Ishikawa (cell line): Measurements from ENCODE around the gene XRCC3.

Source experiments
- CEBPB ChIP-seq: IDR thresholded peaks from 2 replicates; pipeline ENCODE4 v1.6.1; 2012
- CREB1 ChIP-seq: IDR thresholded peaks from 2 replicates; pipeline ENCODE4 v1.6.1; 2012; ENCODE audit warnings: low read depth
- EGR1 ChIP-seq: IDR thresholded peaks from 2 replicates; pipeline ENCODE4 v1.6.1; 2012
- EP300 ChIP-seq: IDR thresholded peaks from 2 replicates; pipeline ENCODE4 v1.6.1; 2012; ENCODE audit warnings: borderline replicate concordance
- FOXM1 ChIP-seq: IDR thresholded peaks from 2 replicates; pipeline ENCODE4 v1.6.1; 2012; ENCODE audit warnings: low read depth, borderline replicate concordance
- NFIC ChIP-seq: IDR thresholded peaks from 2 replicates; pipeline ENCODE4 v1.6.1; 2012
- RAD21 ChIP-seq: IDR thresholded peaks from 2 replicates; pipeline ENCODE4 v1.6.1; 2012; ENCODE audit warnings: low read depth
- TAF1 ChIP-seq: IDR thresholded peaks from 2 replicates; pipeline ENCODE4 v1.6.1; 2012; ENCODE audit warnings: low read depth, mild to moderate bottlenecking
- TCF12 ChIP-seq: IDR thresholded peaks from 2 replicates; pipeline ENCODE4 v1.6.1; 2012; ENCODE audit warnings: low read depth
- TEAD4 ChIP-seq: IDR thresholded peaks from 2 replicates; pipeline ENCODE4 v1.6.1; 2012
- YY1 ChIP-seq: IDR thresholded peaks from 2 replicates; pipeline ENCODE4 v1.6.1; 2012; ENCODE audit warnings: low read depth
- ZBTB7A ChIP-seq: IDR thresholded peaks from 2 replicates; pipeline ENCODE4 v1.6.1; 2012; ENCODE audit warnings: low read depth
- TF ChIP-seq, protein P1 (sequence below): IDR thresholded peaks from 2 replicates; pipeline ENCODE4 v1.6.1; 2012
- TF ChIP-seq, protein P2 (sequence below): IDR thresholded peaks from 2 replicates; pipeline ENCODE4 v1.6.1; 2012; ENCODE audit warnings: low read depth, mild to moderate bottlenecking
- TF ChIP-seq, protein P3 (sequence below): IDR thresholded peaks from 2 replicates; pipeline ENCODE4 v1.6.1; 2012

XRCC3 gene

DNA sequence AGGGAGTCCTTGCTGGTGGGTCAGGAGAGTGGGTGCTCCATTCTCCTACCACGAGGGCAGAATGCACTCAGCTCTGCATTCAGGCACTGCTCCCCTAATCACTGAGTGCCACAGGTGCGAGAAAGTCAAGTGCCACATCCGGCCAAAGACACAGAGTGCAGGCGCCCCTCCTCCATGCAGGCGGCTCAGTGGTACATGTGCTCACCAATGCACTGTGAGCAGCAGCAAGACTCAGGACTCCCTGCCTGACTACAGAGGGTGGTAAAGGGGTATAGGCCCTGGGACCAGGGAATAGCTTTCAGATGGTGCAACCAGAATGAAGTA, 33.2 kb upstream of the XRCC3 start:
- no peak for TF ChIP-seq TAF1

DNA sequence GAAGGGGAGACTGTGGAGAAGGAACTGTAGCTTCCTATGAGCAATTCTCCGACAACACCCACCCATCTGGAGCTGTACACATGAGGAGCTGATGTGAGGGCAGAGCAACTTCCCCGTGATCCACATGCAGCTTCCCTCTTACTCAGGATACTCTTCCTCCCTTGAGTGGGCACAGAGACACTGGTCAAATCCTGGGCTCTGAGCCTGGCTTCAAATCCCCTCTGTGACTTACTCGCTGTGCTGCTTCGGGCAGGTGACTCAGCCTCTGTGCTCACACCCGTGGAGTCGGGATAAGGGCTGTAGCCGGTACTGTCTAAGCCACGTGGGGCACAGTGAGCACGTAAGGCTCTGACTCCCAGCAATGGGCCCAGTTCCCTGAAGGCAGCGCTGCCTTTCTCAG, 31.4 kb upstream of the XRCC3 start:
- TF ChIP-seq TEAD4 (no peak), FOXM1 (no peak), EP300 (no peak), CREB1 (no peak), YY1 (no peak), TAF1 (no peak)
- TF ChIP-seq, protein P1, sequence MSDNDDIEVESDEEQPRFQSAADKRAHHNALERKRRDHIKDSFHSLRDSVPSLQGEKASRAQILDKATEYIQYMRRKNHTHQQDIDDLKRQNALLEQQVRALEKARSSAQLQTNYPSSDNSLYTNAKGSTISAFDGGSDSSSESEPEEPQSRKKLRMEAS: no peak
- TF ChIP-seq, protein P2, sequence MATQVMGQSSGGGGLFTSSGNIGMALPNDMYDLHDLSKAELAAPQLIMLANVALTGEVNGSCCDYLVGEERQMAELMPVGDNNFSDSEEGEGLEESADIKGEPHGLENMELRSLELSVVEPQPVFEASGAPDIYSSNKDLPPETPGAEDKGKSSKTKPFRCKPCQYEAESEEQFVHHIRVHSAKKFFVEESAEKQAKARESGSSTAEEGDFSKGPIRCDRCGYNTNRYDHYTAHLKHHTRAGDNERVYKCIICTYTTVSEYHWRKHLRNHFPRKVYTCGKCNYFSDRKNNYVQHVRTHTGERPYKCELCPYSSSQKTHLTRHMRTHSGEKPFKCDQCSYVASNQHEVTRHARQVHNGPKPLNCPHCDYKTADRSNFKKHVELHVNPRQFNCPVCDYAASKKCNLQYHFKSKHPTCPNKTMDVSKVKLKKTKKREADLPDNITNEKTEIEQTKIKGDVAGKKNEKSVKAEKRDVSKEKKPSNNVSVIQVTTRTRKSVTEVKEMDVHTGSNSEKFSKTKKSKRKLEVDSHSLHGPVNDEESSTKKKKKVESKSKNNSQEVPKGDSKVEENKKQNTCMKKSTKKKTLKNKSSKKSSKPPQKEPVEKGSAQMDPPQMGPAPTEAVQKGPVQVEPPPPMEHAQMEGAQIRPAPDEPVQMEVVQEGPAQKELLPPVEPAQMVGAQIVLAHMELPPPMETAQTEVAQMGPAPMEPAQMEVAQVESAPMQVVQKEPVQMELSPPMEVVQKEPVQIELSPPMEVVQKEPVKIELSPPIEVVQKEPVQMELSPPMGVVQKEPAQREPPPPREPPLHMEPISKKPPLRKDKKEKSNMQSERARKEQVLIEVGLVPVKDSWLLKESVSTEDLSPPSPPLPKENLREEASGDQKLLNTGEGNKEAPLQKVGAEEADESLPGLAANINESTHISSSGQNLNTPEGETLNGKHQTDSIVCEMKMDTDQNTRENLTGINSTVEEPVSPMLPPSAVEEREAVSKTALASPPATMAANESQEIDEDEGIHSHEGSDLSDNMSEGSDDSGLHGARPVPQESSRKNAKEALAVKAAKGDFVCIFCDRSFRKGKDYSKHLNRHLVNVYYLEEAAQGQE: no peak

DNA sequence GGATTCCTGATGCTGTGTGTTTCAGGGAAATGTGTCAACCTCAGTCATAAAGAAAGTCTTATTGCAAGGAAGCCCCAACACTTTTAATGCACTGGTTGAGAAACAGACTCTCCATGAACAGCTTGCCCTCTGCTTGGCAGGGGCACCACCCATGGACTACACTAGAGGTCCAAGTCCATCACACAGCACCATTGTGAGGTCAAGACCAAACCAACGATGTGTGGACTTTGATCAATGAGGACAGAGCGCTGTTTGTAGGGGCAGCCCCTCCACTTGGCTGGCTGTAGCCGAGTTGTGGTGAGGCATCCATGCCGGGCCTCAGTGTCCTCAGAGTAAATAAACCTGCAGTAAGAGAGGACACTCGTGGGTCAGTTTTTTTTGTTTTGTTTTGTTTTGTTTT, 30.2 kb upstream of the XRCC3 start:
- no peak for TF ChIP-seq RAD21
- TF ChIP-seq CEBPB: no peak
- TF ChIP-seq, protein P1: no peak
- no peak for TF ChIP-seq TCF12
- no peak for TF ChIP-seq EGR1
- TF ChIP-seq FOXM1: no peak
- no peak for TF ChIP-seq EP300
- no peak for TF ChIP-seq TAF1
- TF ChIP-seq, protein P3, sequence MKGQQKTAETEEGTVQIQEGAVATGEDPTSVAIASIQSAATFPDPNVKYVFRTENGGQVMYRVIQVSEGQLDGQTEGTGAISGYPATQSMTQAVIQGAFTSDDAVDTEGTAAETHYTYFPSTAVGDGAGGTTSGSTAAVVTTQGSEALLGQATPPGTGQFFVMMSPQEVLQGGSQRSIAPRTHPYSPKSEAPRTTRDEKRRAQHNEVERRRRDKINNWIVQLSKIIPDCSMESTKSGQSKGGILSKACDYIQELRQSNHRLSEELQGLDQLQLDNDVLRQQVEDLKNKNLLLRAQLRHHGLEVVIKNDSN: no peak
- TF ChIP-seq CREB1: no peak
- TF ChIP-seq, protein P2: no peak
- no peak for TF ChIP-seq ZBTB7A
- no peak for TF ChIP-seq NFIC
- TF ChIP-seq YY1: no peak
- no peak for TF ChIP-seq TEAD4

DNA sequence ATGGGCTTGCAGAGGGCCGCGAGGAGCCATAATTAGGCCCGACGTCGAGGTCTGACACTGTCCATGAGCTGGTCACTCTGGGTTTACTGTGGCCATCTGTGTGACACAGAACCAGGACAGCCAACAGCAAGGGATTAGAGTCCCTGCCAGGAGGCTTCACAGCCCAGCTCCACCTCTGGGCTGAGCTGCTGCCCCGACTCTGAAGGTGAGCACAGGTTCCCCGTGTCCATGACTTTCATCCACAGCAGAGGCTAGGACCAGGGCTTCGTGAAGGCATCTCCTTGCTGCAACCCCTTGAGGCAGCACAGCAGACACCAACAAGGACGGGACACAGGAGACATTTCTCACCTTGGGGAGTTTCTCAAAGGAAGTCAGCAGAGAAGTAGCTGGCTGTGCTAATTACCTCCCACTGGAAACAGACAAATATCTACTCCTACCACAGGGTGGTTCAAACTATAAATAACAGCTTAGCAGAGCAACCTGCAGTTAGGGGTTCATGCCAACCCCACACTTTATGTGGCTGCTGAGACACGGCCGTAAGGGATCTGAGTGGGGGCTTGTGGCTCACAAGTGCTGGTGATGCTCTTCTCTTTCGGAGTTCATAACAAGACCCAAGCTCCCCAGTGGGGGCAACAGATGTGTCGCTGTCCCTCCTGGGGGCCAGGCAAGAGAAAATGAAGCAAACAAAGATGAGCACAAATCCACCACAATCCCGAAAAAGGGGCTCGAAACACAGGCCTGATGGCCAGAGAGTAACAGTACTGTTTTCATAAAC, 29.6 kb upstream of the XRCC3 start:
- TF ChIP-seq TCF12 (no peak), RAD21 (no peak), FOXM1 (no peak)

DNA sequence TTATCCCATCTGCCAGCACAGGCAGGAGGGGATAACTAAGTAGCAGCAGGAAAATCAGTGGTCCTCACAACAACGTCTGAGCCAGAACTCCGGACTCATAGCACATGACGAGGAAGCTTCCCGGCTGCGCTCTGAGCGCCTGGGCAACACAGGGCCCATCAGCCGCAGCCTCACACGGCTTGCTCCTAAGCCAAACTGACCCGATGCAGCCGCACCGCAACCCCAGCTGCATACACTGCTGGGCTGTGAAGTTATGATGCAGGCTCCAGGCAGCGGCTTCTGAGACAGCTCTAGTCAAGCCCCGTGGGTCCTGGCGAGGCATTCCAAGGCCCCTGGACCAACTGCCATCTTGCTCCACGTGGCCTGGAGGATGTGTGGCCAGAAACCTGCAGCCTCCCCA, 28.4 kb upstream of the XRCC3 start:
- TF ChIP-seq, protein P3: no peak
- TF ChIP-seq EP300 (no peak), ZBTB7A (no peak), CEBPB (no peak), EGR1 (no peak), YY1 (no peak), RAD21 (no peak), CREB1 (no peak), TEAD4 (no peak), NFIC (no peak), FOXM1 (no peak), TCF12 (no peak), TAF1 (no peak)
- TF ChIP-seq, protein P2: no peak
- TF ChIP-seq, protein P1: no peak
